ENCODE data around the gene NFATC1. TPM values are rescaled to one million over a fixed set of nuclear protein-coding genes. Genes with fewer than 3 reads are reported as not detected.

NFATC1 gene
- total RNA-seq, 1 donor from 2014 or later: 0.53 TPM

DNA sequence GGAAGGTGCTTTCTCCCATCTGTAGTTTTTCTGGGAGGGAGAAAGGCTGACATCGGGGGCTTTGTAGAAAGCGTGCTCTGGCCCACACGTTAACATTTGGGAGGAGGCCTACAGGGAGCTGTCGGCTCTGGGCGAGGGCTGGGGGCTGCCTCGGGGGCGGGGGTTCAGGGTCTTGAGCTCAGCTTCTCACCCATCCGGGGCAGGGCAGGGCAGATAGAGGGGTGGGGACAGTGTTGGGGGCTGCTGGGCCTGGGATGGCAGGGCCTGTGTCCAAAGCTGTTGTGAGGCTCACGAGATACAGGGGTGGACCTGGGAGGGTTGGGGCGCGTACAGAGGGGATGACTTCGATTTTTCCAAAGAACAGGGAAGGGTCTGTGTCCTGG is 27.0 kb downstream of the NFATC1 start:
- FAIRE-seq (no peak), DNase-seq (ENCODE audit: low read depth) (no peak)
- Histone ChIP-seq H3K4me3 (ENCODE audit: low read depth, low read length) (no peak overlapping the region), H3K36me3 (ENCODE audit: control insufficient read depth, insufficient read depth, low read length) (no peaks in the 10 kb centered on the region), H3K27me3 (ENCODE audit: control insufficient read depth, insufficient read depth, low read length) (no peaks in the 10 kb centered on the region)
- TF ChIP-seq CTCF (IDR thresholded peaks at IDR 0.05; ENCODE audit: insufficient read depth, low read length, severe bottlenecking): no peak

DNA sequence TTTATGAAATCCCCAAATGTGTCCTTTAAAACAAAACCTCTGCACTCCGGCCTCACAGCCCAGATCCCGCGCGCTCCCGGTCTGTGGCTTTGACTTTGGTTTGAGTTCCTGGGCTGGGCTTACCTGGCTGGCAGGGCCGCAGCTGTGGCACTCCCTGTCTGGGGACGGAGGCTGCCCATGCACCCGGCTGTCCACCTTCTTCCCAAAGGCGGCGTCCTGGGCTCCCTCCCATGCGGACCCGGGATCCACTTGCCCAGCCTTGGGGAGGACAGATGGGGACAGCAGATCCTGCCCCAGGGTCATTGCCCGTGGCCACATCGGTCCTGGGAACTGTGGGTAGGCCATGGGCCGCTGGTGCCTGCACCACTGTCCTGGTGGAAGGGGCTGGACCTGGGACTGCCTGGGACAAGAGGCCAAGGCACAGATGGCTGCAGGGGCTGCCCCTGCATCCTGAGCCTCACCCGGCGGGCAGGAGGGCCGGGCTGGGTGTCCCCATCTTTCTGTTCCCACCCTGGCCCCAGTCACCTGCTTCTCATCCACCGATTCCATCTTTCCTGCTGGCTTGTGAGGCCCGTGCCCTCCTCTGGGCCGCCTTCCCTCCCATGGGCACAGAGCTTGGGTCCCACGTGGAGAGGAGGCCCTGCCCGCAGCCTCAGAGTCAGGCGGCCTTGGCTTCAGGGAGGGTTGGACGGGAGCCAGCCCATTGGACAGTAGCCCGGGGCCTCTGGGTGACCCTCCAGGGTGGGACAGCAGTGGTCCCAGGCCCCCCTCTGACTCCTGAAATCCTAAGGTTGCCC is 27.7 kb downstream of the NFATC1 start:
- H3K27me3 ChIP-seq (ENCODE audit: control insufficient read depth, insufficient read depth, low read length): no peaks in the 10 kb centered on the region
- H3K36me3 ChIP-seq (ENCODE audit: control insufficient read depth, insufficient read depth, low read length): no peaks in the 10 kb centered on the region
- H3K4me3 ChIP-seq (ENCODE audit: low read depth, low read length): no peak overlapping the region
- DNase-seq (ENCODE audit: low read depth): no peak
- FAIRE-seq: no peak
- no peak for TF ChIP-seq CTCF (IDR thresholded peaks at IDR 0.05; ENCODE audit: insufficient read depth, low read length, severe bottlenecking)

DNA sequence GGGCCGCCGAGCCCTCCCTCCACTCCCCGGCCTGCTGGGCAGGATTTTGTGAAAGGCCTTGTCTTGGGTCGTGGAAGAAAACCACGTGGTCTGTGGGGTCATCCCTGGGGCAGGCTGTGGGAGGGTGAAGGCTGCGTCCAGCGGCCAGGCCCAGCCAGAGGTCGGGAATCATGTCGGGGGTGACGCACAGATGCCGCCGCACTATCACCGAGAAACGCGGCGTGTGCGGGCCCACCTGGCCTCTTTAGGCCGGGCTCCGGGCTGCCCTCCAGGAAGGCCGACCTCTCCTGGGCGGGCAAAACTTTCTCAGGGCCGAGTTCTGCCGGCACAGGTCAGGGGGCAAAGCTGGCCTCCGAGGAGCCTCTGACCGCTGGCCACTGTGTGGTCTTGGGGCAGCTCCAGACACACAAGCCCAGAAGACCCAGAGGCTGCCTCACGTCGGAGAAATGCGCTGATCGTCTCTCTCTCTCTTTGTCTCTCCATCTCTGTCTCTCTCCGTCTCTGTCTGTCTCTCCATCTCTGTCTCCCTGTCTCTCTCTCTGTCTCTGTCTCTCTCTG is 28.4 kb downstream of the NFATC1 start:
- FAIRE-seq: no peak
- DNase-seq (ENCODE audit: low read depth): no peak
- Histone ChIP-seq H3K36me3 (ENCODE audit: control insufficient read depth, insufficient read depth, low read length) (no peaks in the 10 kb centered on the region), H3K4me3 (ENCODE audit: low read depth, low read length) (no peak overlapping the region), H3K27me3 (ENCODE audit: control insufficient read depth, insufficient read depth, low read length) (no peaks in the 10 kb centered on the region)
- TF ChIP-seq CTCF (IDR thresholded peaks at IDR 0.05; ENCODE audit: insufficient read depth, low read length, severe bottlenecking): no peak

GRCh38 chr18:79424880-79425568 is 29.3 kb downstream of the NFATC1 start:
- no peaks in the 10 kb centered on the region for H3K36me3 ChIP-seq (ENCODE audit: control insufficient read depth, insufficient read depth, low read length)
- DNase-seq (ENCODE audit: low read depth): no peak
- TF ChIP-seq CTCF (IDR thresholded peaks at IDR 0.05; ENCODE audit: insufficient read depth, low read length, severe bottlenecking): no peak
- FAIRE-seq: no peak
- no peak overlapping the region for H3K4me3 ChIP-seq (ENCODE audit: low read depth, low read length)
- no peaks in the 10 kb centered on the region for H3K27me3 ChIP-seq (ENCODE audit: control insufficient read depth, insufficient read depth, low read length)

GRCh38 chr18:79425569-79425886 is 29.8 kb downstream of the NFATC1 start:
- TF ChIP-seq CTCF (IDR thresholded peaks at IDR 0.05; ENCODE audit: insufficient read depth, low read length, severe bottlenecking): no peak
- no peak for DNase-seq (ENCODE audit: low read depth)
- H3K27me3 ChIP-seq (ENCODE audit: control insufficient read depth, insufficient read depth, low read length): no peaks in the 10 kb centered on the region
- no peak overlapping the region for H3K4me3 ChIP-seq (ENCODE audit: low read depth, low read length)
- H3K36me3 ChIP-seq (ENCODE audit: control insufficient read depth, insufficient read depth, low read length): no peaks in the 10 kb centered on the region
- FAIRE-seq: no peak
